C1 segment of cervical spinal cord (tissue), 14 donors: ENCODE data around the gene CIBAR2.

Experiments used
- DNase-seq, 14 donors: peaks; one replicate each; lab custom pipeline; 2025; lab: John Stamatoyannopoulos, UW

Gene CIBAR2

DNA sequence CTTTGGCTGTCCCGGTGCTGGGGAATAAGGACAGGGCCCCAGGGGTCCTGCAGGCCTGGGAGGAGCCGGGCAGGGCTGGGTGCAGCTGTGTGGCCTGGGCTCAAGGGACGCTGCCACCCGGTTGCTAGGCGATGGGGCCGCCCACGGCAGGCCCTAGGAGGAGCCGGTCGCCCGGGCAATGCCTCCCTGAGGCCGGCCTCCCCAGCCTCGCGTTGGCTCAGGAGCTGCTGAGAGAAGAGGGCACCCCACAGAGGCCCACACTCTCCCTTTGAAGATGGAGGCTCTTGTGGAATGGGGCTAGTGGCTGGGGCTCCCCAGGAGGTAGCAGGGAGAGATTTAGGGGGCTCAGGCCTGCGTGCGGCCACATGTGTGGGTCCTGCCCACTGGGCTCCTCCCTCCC lies at the start of gene CIBAR2:
Gene CIBAR2 (minus strand): TSS at position 109 of the 400 bp plus-strand sequence. CDS start 120 bp downstream, outside the sequence.
- peak in 1 of 14 donors; percentile 9 for DNase-seq

DNA sequence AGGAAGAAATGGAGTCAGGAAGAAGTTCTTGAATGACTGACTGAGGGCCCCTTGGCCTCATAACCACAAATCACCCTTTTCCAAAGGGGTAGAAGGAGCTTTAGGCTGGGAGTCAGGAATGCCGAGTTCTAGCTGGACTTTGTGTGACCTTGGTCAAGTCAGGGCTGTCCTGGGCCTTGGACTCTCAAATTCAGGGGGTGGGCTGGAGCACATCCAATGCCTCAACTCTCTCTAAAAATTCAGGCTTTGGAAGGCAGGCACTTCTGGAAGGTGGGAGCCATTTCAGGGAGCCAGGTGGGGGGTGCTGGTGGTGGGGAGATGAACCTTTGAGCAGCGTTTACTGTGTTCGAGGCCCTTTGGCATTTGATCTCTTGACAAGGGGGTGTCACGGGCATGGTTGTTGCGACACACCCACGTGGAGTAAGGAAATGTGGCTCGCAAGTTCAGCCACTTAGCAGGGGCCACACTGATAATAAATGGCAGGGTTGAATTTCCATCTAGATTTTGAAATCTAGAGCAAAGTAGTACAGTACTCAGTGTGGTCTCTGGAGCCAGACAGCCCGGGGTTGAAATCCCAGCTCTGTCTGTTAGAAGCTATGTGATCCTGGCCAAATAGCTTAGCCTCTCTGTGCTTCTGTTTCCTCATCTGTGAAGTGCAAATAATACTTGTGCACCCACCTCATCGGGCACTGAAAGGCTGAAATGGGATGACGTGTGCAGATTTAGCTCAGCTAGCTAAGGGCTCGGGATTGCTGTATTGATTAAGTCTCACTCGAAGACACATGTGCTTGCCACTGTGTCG lies 47.1 kb upstream of the CIBAR2 start:
- no peak for DNase-seq

DNA sequence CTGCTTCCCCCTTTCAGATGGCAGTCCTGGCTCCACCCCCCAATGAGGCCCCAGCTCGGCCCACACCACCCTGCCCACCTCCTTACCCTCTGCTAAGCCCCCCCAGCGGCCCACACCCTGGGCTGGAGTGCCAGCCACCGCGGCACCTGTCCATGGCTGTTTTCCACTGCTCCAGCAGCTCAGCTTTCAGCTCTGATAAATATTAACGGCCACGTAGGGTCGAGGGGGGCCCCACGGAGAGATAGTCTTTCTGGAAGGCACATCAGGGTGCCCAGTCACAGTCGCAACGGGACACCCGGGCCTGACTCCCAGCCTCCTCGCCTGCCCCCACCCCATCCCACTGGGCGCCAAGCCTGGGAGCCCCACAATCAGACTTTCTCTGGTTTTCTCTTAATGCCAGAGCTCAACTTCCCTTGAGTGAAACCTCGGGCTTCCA lies 46.5 kb upstream of the CIBAR2 start:
- no peak for DNase-seq

DNA sequence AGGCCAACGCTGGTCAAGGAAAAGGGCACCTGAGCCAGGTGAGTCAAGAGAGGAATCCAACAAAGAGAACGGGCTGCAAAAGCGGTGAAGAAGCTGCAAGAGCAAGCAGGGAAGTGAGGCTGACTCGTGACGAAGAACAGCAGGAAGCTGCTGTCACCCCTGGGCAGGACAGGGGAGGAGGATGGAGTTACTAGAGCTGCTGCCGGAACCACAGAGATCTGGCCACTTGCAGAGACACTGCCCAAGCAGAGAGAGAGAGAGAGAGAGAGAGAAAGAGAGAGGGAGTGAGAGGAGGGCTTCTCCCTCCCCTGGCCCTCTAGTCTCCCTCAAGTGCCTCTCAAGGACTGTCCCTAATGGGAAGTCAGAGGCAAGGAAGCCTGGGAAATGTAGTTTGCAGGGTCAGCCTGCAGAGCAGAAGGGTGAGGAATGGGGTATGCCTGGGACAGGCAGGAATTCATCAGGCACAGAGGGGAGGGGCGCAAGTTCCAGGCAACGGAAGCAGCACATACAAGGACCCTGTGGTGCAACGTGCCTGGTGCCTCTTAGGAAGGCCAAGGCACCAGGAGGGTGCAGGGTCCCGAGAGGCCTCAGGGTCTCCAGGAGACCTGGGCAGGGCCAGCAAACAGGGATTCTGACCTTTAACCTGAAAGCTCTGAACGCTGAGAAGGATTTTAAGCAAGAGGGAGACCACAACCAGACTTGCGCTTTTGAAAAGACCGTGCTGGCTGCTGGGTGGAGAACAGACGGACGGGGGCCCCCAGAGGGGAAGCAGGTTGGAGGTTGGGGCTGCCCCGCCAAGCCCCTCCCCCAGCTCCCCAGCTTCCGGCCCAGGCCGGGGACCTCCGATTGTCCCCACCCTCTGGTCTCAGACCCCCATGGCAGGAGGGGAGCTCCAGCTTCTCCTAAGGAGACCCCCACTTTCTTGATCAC lies 45.8 kb upstream of the CIBAR2 start:
- peak in 2 of 14 donors; percentile 11 to 25 for DNase-seq

DNA sequence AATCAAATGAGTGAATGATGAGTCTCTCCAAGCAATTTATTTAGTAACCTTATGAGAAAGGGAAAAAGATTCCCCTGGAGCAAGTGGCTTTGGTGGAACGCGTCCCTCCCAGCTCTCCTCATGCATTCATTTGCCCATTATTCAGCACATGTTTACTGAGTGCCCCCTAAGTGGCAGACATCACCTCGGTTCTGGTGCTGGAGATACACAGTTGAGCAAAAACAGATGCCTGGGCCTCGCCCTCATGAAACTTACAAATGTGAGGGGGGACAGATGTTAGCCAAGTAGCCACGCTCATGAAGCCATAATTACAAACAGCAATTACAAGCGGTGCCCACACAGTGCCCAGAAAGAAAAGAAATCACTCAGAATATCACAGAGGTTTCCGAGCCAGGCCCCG lies 45.1 kb upstream of the CIBAR2 start:
- no peak for DNase-seq

DNA sequence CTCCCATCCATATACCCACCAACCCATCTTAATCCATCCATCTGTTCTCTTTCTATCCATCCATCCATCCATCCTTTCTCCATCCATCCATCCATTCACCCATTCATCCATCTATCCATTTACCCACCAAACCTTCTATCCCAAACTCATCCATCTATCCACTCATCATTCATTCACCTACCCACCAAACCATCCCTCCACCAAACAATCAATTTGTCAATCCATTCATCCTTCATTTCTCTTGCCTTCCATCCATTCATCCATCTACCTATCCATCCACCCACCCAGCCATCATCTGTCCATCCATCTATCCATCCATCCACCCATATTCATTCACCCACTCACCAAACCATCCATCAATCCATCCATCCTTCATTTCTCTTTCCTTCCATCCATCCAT lies 44.6 kb upstream of the CIBAR2 start:
- DNase-seq: no peak

DNA sequence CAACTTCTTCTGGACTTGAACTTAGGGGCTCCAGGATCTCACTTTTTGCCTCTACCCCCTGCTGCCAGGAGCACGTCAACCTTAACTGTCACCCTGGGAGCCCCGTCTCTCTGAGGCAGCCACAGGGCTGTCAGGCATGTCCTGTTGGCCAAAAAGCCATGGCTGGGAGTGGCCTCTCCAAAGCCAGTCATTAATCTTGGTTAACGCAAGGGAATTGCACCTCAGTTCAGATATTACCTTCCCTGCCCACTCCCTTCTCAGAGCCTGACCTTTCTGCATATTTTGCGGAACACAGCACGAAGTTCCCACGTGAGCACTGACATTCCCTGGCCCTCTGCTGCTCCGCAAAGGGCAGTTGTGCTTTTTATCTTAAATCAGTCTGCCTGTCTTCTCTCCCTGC lies 44.2 kb upstream of the CIBAR2 start:
- DNase-seq: no peak

DNA sequence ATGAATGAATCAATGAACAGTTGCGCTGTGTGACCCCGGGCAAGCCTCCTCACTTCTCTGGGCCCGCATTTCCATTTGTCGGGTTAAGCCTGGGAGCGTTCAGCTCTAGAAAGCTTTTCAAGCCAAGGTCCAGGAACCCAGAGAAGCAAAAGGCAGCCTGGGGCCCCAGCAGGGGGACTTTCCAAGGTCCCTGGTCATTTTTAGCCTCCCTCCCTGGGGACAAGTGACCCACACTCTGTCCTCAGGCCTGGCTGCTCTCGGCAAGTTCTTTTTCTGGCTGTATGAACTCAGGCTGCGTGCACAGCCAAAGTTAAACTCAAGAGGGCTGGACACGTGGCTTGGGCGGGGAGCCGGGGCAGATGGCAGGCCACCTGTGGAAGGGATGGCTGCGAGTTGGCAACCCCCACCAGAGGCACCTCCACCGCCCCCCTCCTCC lies 41.4 kb upstream of the CIBAR2 start:
- peak in 2 of 14 donors; percentile 30 to 89 for DNase-seq

DNA sequence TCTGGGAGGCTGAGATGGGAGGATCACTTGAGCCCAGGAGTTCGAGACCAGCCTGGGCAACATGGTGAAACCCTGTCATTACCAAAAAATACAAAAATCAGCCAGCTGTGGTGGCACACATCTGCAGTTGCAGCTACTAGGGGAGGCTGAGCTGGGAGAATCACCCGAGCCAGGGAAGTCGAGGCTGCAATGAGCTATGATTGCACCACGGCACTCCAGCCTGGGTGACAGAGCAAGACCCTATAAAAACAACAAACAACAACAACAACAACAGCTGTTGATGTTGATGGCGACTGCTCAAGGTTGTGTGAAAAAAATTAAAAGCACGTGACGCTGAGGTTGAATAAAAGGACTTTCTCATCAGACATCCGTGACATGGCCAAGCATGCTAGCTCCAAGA lies 40.8 kb upstream of the CIBAR2 start:
- no peak for DNase-seq

DNA sequence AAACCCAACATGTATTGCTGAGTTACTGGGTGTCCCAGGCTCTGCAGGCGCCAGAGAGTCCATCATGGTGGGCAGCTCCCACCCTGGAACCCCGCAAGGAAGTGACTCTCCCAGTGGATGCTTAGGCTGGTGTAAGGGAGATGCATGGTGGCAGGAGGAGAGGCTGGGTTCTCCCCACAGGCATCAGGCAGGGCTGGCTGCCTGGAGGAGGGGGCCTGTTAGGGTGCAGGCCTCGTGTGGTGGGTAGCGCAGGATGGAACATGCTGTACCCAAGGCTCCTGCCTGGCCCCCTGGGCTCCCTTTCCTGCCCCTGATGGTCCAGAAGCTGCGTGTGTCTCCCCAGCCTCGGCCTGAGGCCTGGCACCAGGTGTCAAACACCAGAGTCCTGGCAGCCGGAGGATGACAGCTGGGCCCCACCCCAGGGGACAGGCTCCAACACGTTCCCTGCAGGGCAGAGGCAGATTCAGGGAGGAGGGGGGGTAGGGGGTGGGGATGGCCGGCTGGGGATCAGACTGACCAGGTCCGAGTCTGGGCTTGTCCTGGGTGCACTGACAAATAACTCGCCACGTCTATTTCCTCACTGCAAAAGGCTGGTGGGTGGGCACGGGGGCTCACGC lies 40.2 kb upstream of the CIBAR2 start:
- peak in 1 of 14 donors; percentile 52 for DNase-seq

DNA sequence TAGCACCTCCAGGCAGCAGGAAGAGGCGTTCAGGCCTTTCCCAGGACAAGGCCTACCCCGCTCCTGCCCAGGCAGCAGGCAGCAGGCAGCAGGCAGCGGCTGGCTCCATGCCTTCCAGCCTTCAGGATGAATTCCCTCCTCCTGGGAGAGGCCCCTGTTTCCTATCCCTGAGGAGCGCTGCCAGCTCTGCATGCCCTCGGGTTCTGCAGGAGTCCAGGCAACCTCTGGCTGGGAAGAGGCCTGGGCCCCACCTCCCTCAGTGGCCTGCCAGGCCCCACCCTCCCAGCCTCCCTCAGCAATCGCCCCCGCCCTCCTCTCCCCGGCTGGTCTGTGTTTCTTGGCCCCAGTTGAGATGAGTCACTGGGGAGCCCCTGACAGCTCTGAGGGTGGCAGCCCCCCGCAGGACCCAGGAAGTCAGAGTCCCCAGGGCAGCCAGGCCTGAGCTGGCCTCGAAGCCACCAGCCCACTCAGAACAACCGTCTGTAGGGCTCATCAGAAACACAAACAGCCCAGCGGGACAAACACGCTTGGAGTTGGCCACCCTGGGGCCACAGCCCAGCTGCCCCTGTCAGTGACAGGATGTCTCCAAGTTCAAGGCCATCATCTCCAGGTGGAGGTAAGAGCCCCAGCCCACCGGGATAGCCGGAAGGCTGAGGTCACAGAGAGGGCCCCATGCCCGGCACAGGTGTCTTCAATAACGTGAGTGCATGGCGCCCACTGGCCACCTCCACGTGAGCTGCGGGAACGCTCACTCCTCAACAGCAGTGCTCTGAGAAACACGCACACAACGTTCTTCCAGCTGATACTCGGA lies 39.5 kb upstream of the CIBAR2 start:
- peak in 10 of 14 donors; percentile 26 to 79 (median 62) for DNase-seq

DNA sequence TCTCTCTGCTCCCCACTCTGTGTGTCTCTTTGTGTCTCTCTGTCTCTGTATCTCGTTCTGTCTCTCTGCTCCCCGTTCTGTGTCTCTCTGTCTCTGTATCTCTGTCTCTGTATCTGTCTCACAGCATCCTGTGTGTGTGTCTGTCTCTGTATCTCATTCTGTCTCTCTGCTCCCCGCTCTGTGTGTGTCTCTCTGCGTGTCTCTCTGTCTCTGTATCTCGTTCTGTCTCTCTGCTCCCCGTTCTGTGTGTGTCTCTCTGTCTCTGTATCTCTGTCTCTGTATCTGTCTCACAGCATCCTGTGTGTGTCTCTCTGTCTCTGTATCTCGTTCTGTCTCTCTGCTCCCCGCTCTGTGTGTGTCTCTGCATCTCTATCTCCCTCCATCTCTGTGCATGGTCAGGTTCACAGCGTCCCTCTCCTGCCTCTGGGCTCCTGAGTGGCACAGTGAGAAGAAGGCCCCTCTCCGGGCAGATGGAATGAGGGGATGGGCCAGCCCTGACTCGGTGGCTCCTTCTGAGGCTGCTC lies 38.9 kb upstream of the CIBAR2 start:
- no peak for DNase-seq

DNA sequence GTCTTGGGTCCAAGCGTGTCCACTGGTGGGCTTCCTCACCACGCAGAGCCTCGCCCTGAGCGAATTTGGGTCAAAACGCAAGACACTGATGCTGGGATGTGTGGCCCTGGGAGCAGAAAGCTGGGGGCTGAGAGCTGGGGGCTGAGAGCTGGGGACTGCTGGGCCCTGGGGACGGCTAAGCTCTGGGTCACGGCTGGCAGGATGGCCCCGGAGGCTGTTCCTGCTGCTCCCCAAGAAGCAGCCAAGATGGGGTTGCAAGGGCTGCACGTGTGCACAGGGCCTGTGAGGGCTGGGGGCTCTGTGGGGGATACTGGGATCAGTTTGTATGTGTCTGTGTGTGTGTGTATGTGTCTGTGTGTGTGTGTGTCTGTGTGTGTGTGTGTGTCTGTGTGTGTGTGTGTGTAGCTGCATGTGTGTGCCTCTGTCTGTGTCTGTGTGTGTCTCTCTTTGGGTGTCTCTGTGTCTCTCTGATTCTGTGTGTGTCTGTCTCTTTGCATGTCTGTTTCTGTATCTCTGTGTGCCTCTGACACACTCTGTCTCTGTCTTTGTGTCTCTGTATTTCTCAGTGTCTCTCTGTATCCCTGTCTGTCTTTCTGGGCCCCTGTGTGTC lies 38.2 kb upstream of the CIBAR2 start:
- no peak for DNase-seq

DNA sequence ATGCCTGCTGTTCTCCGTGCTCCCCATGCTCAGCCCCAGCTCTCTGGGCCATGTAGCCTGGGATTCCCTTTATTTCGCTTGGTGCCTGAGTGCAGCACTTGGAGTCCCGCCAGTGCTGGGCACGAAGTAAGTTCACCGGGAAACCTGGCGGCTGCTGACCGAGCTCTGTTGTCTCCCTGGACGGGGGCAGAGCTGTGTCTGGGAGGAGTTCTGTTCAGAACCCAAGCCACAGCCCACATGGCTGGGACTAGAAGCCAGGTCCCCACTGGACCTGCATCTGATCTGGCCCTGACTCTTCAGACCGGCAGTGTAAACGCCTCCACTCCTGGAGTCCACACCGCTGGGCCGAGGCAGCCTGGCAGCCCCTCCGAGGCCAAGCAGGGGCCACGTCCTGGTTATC lies 37.5 kb upstream of the CIBAR2 start:
- peak in 11 of 14 donors; percentile 14 to 95 (median 73) for DNase-seq

DNA sequence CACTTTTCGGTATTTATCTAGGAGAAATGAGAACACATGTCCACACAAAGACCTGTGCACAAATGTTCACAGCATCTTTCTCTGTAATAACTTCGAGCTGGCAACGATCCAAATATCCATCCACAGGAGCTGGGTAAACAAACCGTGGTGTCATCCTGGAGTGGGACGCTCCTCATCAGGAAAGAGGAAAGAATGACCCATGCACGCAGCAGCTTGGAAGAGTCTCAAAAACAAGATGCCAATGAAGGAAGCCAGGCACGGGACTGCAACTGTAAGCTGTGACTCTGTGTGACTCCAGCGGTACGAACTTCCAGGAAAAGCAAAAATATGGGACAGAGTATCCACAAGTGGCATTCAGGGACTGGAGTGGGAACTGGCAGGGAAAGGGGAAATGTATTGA lies 36.7 kb upstream of the CIBAR2 start:
- DNase-seq: no peak

DNA sequence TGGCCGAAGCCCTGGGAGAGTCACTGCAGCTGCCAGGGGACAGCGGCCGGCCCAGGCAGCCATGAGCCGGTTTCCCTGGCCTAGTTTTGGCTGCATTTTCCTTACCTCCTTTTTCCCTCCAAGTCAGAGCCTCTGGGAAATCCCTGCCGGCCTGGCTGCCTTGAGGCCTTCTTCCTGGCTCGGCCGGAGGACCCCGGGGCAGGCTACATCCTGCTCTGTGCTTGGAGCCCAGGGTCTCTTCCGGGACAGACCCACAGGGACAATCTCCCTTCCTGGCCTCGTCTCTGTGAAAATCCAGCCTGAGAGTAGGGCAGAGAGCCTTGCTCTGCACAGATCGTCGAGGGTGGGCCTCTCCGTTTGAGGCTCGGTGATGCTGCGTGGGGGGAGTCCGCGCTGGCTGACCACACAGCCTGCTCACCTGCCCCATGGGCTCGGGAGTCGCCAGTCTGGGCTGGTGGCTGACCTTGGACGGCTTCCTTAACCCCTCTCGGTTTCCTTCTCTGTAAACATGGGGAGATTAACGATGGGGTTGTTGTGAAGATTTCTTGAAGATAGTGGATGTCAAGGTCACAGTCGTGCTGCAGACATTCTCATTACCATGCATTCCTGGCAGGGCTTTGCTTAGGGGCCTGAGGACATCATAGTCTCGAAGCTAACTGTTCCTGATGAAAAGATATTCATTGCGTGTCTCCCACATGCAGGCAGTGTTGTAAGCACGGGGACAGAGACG lies 34.8 kb upstream of the CIBAR2 start:
- peak in 1 of 14 donors; percentile 18 for DNase-seq

DNA sequence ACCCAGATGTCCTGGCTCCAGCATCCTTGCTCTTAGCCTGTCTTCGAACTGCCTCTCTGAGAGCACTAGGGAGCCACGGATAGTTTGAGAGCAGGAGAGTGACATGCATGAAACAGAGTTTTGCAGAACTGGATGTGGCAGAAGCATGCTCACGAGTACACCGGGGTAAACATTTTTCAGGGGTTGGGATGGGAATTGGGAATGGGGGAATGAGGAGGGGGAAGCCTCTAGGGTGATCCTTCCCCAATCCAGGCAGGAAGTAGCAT lies 34.2 kb upstream of the CIBAR2 start:
- no peak for DNase-seq

DNA sequence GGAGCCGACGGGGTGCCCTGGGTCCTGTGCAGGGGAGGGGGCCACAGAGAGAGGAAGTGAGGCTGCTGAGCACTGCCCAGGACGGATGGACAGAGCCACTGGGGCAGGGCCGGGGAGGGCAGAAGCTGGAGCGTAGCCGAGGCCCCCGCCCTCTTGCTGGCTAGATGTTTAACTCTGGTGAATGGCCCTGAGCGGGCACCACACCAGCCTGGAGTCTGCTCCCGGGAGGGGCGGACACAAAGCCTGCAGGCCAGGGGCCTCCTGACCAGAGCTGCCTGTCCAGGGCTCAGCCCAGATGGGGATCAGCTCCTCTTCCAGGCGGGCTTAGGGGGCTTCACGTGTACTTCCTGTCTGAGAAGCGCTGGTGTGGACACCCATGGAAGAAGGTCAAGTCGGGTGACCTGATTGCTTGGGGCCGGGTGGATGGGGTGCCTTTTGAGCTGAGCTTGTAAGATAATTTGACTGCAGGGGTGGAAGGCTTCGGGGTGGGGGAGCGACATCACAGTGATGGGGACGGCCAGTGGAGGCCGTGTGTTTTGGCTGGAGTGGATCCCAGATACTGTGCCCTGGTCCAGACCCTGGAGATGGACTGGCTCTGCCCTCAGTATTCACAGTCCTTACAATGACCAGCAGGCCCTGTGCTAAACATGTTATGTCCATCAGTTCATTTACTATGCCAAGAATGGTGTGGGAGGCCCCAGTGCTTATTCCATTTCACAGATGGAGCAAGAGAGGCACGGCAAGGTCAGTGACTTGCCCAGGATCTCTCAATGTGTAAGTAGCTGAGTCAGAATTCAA lies 33.7 kb upstream of the CIBAR2 start:
- DNase-seq: peak in 5 of 14 donors; percentile 22 to 51 (median 35)

DNA sequence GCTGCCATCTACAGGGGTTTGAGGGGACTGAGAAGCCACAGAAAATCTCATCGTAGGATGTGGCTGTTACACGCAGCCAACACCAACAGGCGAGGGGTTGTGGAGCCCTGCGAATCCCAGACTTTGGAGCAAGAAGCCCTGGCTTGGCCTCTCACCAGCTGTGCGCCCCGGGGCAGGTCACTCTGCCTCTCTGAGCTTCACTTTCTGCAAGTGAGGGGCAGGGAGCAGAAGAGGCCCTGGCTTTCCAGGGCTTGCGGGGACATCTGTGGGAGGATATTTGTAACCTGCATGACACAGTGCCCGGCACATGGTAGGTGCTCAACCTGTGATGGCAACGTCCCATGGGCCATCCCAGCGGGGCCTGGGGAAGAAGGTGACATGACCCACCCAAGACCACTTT lies 32.9 kb upstream of the CIBAR2 start:
- DNase-seq: no peak
